Stimulated activated CD4-positive, alpha-beta T cell treated with anti-CD3 and anti-CD28 coated beads, Interleukin-1b, Interleukin-23, amount 100 ng/mL, for 24 hours (primary cell): ENCODE data around the gene PTGER3.

ENCODE experiments used
- DNase-seq, 4 experiments: peaks; one replicate each; pipeline ENCODE4 v3.0.0-alpha.2; 2020; ENCODE audit warnings: low read depth in 4 of 4, low spot score in 1 of 4

Gene PTGER3

GRCh38 chr1:71053146-71053545, 5.5 kb upstream of the PTGER3 start:
- DNase-seq, result no peak

GRCh38 chr1:71049951-71050598, 2.5 kb upstream of the PTGER3 start:
- DNase-seq, result no peak

- no peak for DNase-seq
These were observed 553 bp downstream of the PTGER3 start for GRCh38 chr1:71046891-71047634.

- no peak for DNase-seq
These were observed 2.1 kb downstream of the PTGER3 start for GRCh38 chr1:71045463-71046028.

GRCh38 chr1:71044833-71045232, 2.8 kb downstream of the PTGER3 start:
- DNase-seq, result no peak

GRCh38 chr1:71043065-71043464, 4.6 kb downstream of the PTGER3 start:
- no peak for DNase-seq

- no peak for DNase-seq
These were observed 5.8 kb downstream of the PTGER3 start for GRCh38 chr1:71041806-71042205.

- DNase-seq, result no peak
These were observed 7.9 kb downstream of the PTGER3 start for GRCh38 chr1:71039661-71040262.

GRCh38 chr1:71038942-71039341, 8.7 kb downstream of the PTGER3 start:
- no peak for DNase-seq

- DNase-seq, result no peak
These were observed 9.6 kb downstream of the PTGER3 start for GRCh38 chr1:71037829-71038620.

GRCh38 chr1:71037066-71037465, 10.6 kb downstream of the PTGER3 start:
- no peak for DNase-seq

GRCh38 chr1:71033136-71033535, 14.5 kb downstream of the PTGER3 start:
- DNase-seq, result no peak

- no peak for DNase-seq
These were observed 16.2 kb downstream of the PTGER3 start for GRCh38 chr1:71031426-71031825.

- DNase-seq, result no peak
These were observed 17.6 kb downstream of the PTGER3 start for GRCh38 chr1:71030026-71030425.

- DNase-seq, result no peak
These were observed 18.6 kb downstream of the PTGER3 start for GRCh38 chr1:71028981-71029380.

- no peak for DNase-seq
These were observed 19.6 kb downstream of the PTGER3 start for GRCh38 chr1:71027991-71028390.

- DNase-seq, result no peak
These were observed 21.5 kb downstream of the PTGER3 start for GRCh38 chr1:71026093-71026492.

GRCh38 chr1:71023515-71023914, 24.1 kb downstream of the PTGER3 start:
- no peak for DNase-seq

- DNase-seq, result no peak
These were observed 28.2 kb downstream of the PTGER3 start for GRCh38 chr1:71019233-71019969.

- no peak for DNase-seq
These were observed 28.8 kb downstream of the PTGER3 start for GRCh38 chr1:71018791-71019190.

GRCh38 chr1:71015745-71016144, 31.9 kb downstream of the PTGER3 start:
- no peak for DNase-seq
